Choroid plexus epithelial cell (primary cell): ENCODE results near the gene RIMBP2.

Experiments used
- DNase-seq: peaks from one replicate; pipeline ENCODE4 v3.0.0-alpha.2; 2010; ENCODE audit warnings: low read depth
- H3K4me3 ChIP-seq: 2 replicates; pipeline ENCODE4 v1.5.1; 2011; ENCODE audit warnings: low read depth, mild to moderate bottlenecking, control low read depth, low read length, moderate library complexity
- CTCF ChIP-seq: conservative IDR thresholded peaks from 2 replicates; pipeline ENCODE4 v1.5.1; 2011; ENCODE audit warnings: low read depth, mild to moderate bottlenecking, control low read depth, inconsistent platforms, low read length, moderate library complexity

Gene RIMBP2

GRCh38 chr12:130506844-130507243 is 209.3 kb downstream of the RIMBP2 start:
- TF ChIP-seq CTCF = no peak
- H3K4me3 ChIP-seq = no peak overlapping the region
- DNase-seq = no peak

- DNase-seq = no peak
- no peak overlapping the region for H3K4me3 ChIP-seq
- TF ChIP-seq CTCF = no peak
These were observed 211.3 kb downstream of the RIMBP2 start for GRCh38 chr12:130504840-130505175.

GRCh38 chr12:130504110-130504839 is 211.8 kb downstream of the RIMBP2 start:
- no peak for TF ChIP-seq CTCF
- no peak overlapping the region for H3K4me3 ChIP-seq
- DNase-seq = no peak

- H3K4me3 ChIP-seq = no peak overlapping the region
- TF ChIP-seq CTCF = no peak
These were observed 214.3 kb downstream of the RIMBP2 start for GRCh38 chr12:130501821-130502220.

GRCh38 chr12:130500835-130501330 is 215.2 kb downstream of the RIMBP2 start:
- TF ChIP-seq CTCF = no peak
- no peak for DNase-seq
- H3K4me3 ChIP-seq = no peak overlapping the region

More at GRCh38 chr12:130501821-130502220, 214.3 kb downstream of the RIMBP2 start:
- no peak for DNase-seq

- DNase-seq = no peak
- H3K4me3 ChIP-seq = no peak overlapping the region
- TF ChIP-seq CTCF = no peak
These were observed 216.6 kb downstream of the RIMBP2 start for GRCh38 chr12:130499474-130499873.
